ENCODE data around the gene PDXP. TPM values are rescaled to one million over a fixed set of nuclear protein-coding genes. Genes with fewer than 3 reads are reported as not detected.

PDXP gene
- total and polyA plus RNA-seq, 2 of the 13 experiments (the other 11 are each of a cell fraction or from before 2014, with no cell fraction given) = 58.2 to 70.6 TPM

DNA sequence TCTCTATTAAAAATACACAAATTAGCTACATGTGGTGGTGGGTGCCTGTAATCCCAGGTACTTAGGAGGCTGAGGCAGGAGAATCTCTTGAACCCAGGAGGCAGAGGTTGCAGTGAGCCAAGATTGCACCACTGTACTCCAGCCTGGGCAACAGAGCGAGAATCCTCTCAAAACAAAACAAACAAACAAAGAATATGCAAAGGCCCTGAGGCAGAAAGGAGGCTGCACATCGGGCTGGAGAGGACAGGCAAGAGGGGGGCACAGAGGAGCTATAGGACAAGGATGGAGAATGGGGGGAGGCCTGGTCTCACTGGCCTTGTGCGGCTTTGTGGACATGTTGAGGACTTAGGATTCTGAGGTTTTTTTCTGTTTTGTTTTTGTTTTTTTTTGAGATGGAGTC lies 46.7 kb downstream of the PDXP start (continued):
- TF ChIP-seq ZNF292 (CRISPR knock-in tag; IDR thresholded peaks at IDR 0.05; ENCODE audit: borderline replicate concordance, low read depth) (no peak), STAG1 (CRISPR knock-in tag; IDR thresholded peaks at IDR 0.05) (no peak), ZNF672 (CRISPR knock-in tag; IDR thresholded peaks at IDR 0.05) (no peak), ZNF326 (CRISPR knock-in tag; IDR thresholded peaks at IDR 0.05; ENCODE audit: borderline replicate concordance) (no peak), NAIF1 (CRISPR knock-in tag; IDR thresholded peaks at IDR 0.05; ENCODE audit: borderline replicate concordance) (no peak), ZNF33A (CRISPR knock-in tag; IDR thresholded peaks at IDR 0.05; ENCODE audit: borderline replicate concordance) (no peak), PHB2 (IDR thresholded peaks at IDR 0.05; ENCODE audit: partially characterized antibody) (no peak), ZNF703 (CRISPR knock-in tag; IDR thresholded peaks at IDR 0.05; ENCODE audit: borderline replicate concordance) (no peak), SIN3B (IDR thresholded peaks at IDR 0.05; ENCODE audit: low read length) (no peak), ZNF564 (CRISPR knock-in tag; IDR thresholded peaks at IDR 0.05) (no peak)

- intact Hi-C loops (cut with micrococcal nuclease; ENCODE audit: unreplicated experiment) = no loop called here
- DNase-seq (ENCODE audit: low spot score) (no peak), ATAC-seq (peak; percentile 16; the same call in 1 of the 3 replicates), FAIRE-seq (no peak)
- H3K4me3 ChIP-seq (replicated peaks in 1 of 3; ENCODE audit: insufficient read depth in 1 of 3, low read depth in 2 of 3, low read length in 3 of 3) = no peak overlapping the region
- no peak overlapping the region for H3K4me2 ChIP-seq (ENCODE audit: low read depth, low read length)
- H3K27me3 ChIP-seq (ENCODE audit: control insufficient read depth in 1 of 2, insufficient read depth in 2 of 2, low read length in 2 of 2) = no peaks in the 10 kb centered on the region; a peak in 1 of 5 replicates
- in situ Hi-C loops (cut with HindIII; ENCODE audit: extremely low pct_ligation_motif_present, low pct_unique_long_range_greater_than_20kb) = no loop called here
- no peaks in the 10 kb centered on the region for H4K20me1 ChIP-seq (ENCODE audit: insufficient read depth, low read length)
- H2AFZ ChIP-seq (ENCODE audit: low read length) = no peak overlapping the region
- ChIA-PET CTCF (ENCODE audit: low intra/inter-chr PET ratio, low total read pairs) (no interaction called here), POLR2A (no interaction called here)
- H3K27ac ChIP-seq (ENCODE audit: extremely low read length, insufficient read depth, low read length) = no peak overlapping the region
- no peaks in the 10 kb centered on the region for H3K9me3 ChIP-seq (ENCODE audit: low read length)
- no peaks in the 10 kb centered on the region for H3K79me2 ChIP-seq (ENCODE audit: insufficient read depth, low read length)
- TF ChIP-seq HNF4G (IDR thresholded peaks at IDR 0.05; ENCODE audit: borderline replicate concordance, low read depth, low read length) (no peak), HNF4G (CRISPR knock-in tag; IDR thresholded peaks at IDR 0.05; ENCODE audit: borderline replicate concordance, low read depth) (no peak), MEIS2 (CRISPR knock-in tag; IDR thresholded peaks at IDR 0.05) (no peak), ZBTB14 (CRISPR knock-in tag; IDR thresholded peaks at IDR 0.05) (no peak), AGO2 (optimal IDR thresholded peaks at IDR 0.05; ENCODE audit: low read depth, low read length) (peak; percentile 19), GATA4 (IDR thresholded peaks at IDR 0.05; ENCODE audit: borderline replicate concordance, low read depth) (no peak), ZNF335 (CRISPR knock-in tag; IDR thresholded peaks at IDR 0.05) (no peak)
- TF ChIP-seq, protein P1, sequence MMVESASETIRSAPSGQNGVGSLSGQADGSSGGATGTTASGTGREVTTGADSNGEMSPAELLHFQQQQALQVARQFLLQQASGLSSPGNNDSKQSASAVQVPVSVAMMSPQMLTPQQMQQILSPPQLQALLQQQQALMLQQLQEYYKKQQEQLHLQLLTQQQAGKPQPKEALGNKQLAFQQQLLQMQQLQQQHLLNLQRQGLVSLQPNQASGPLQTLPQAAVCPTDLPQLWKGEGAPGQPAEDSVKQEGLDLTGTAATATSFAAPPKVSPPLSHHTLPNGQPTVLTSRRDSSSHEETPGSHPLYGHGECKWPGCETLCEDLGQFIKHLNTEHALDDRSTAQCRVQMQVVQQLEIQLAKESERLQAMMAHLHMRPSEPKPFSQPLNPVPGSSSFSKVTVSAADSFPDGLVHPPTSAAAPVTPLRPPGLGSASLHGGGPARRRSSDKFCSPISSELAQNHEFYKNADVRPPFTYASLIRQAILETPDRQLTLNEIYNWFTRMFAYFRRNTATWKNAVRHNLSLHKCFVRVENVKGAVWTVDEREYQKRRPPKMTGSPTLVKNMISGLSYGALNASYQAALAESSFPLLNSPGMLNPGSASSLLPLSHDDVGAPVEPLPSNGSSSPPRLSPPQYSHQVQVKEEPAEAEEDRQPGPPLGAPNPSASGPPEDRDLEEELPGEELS (CRISPR knock-in tag; IDR thresholded peaks at IDR 0.05) = no peak
- no TSS peak for BruUV-seq (replicated peaks)
- no peaks in the 10 kb centered on the region for H3K4me1 ChIP-seq (ENCODE audit: insufficient read depth, low read length)
- H3K9ac ChIP-seq (ENCODE audit: insufficient read depth, low read depth, low read length) = no peak overlapping the region
- 83% methylated on average over 12 of the region's 25 CpGs for WGBS (ENCODE audit: low lambda C conversion rate)
- peaks cover 0 to 1% of the 10 kb centered on the region in 2 experiments; a peak in 1 of 5 replicates for H3K36me3 ChIP-seq (replicated peaks in 1 of 2; ENCODE audit: control insufficient read depth in 1 of 2, insufficient read depth in 2 of 2, low read length in 2 of 2)
Observed at GRCh38 chr22:37708580-37709444, 50.3 kb downstream of the PDXP start.

Data from HepG2 (cell line).